Kidney epithelial cell (primary cell): ENCODE results near the gene LCE4A. TPM values are rescaled to one million over a fixed set of nuclear protein-coding genes. Genes with fewer than 3 reads are reported as not detected.

Experiments used
- DNase-seq: peaks from one replicate; pipeline ENCODE4 v3.0.0-alpha.2; 2010; ENCODE audit warnings: low read depth
- H3K27me3 ChIP-seq: 2 replicates; pipeline ENCODE4 v1.6.0; 2011; ENCODE audit warnings: low read length; ENCODE audit not compliant: control insufficient read depth, insufficient read depth
- H3K36me3 ChIP-seq: 2 replicates; pipeline ENCODE4 v1.5.1; 2011; ENCODE audit warnings: low read length; ENCODE audit not compliant: control insufficient read depth, insufficient read depth
- H3K4me3 ChIP-seq: 2 replicates; pipeline ENCODE4 v1.5.1; 2011; ENCODE audit warnings: low read depth, mild to moderate bottlenecking, control low read depth, low read length
- total RNA-seq: library from RNA; depleted of rRNA; stranded (reverse); fragments of >200 nt; gene quantifications from 2 replicates; pipeline ENCODE4 v1.2.3, GENCODE V29; 2015
- TF ChIP-seq, protein P1 (sequence below): IDR thresholded peaks from 2 replicates; pipeline ENCODE4 v1.5.1; 2011; ENCODE audit warnings: mild to moderate bottlenecking, moderate library complexity, low read length, control low read depth, inconsistent platforms; ENCODE audit not compliant: insufficient read depth, poor library complexity, severe bottlenecking

Gene LCE4A
- total RNA-seq, 1 donor from 2014 or later, result not detected

DNA sequence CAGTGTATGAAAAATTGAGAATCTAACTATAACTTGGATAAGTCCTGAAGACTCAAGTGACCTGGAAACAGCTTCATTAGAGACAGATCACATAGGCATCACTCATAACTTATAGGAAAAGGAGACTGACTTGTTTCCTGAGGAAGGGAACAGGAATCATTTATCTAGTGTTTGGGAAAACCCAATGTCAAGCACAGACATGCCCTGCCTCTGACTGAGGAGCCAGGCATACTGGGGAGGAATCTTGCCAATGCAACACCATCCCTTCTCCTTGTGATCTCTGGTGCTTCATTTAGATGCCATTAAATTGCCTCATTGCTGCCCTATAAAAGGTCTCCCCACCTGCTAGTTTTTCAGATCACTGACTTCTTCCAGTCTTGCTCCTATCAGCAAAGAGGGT is 10.3 kb downstream of the LCE4A start:
- H3K36me3 ChIP-seq, result no peaks in the 10 kb centered on the region
- H3K4me3 ChIP-seq, result no peak overlapping the region
- no peak for DNase-seq
- TF ChIP-seq, protein P1, sequence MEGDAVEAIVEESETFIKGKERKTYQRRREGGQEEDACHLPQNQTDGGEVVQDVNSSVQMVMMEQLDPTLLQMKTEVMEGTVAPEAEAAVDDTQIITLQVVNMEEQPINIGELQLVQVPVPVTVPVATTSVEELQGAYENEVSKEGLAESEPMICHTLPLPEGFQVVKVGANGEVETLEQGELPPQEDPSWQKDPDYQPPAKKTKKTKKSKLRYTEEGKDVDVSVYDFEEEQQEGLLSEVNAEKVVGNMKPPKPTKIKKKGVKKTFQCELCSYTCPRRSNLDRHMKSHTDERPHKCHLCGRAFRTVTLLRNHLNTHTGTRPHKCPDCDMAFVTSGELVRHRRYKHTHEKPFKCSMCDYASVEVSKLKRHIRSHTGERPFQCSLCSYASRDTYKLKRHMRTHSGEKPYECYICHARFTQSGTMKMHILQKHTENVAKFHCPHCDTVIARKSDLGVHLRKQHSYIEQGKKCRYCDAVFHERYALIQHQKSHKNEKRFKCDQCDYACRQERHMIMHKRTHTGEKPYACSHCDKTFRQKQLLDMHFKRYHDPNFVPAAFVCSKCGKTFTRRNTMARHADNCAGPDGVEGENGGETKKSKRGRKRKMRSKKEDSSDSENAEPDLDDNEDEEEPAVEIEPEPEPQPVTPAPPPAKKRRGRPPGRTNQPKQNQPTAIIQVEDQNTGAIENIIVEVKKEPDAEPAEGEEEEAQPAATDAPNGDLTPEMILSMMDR, result no peak
- H3K27me3 ChIP-seq, result no peaks in the 10 kb centered on the region

DNA sequence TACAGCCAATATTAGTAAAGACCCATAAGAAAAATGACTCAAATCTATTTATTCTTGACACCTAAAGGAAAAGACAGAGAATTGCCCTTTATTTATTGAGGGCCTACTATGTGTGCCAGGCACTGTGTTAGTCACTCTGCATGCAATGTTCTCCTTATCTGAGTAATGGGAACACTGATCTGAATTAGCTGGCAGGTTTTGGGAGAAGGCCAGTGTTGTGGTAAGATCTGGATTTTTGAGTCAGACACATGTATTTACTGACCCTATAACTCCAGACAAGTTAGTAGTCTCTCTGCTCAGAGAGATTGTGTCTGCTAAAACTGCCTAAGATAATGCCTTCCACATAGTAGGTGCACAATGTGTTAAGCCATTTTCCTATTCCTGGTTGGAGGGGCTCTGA is 17.3 kb downstream of the LCE4A start:
- Histone ChIP-seq H3K4me3 (no peak overlapping the region), H3K36me3 (no peaks in the 10 kb centered on the region), H3K27me3 (no peaks in the 10 kb centered on the region)
- DNase-seq, result no peak
- TF ChIP-seq, protein P1, result no peak

DNA sequence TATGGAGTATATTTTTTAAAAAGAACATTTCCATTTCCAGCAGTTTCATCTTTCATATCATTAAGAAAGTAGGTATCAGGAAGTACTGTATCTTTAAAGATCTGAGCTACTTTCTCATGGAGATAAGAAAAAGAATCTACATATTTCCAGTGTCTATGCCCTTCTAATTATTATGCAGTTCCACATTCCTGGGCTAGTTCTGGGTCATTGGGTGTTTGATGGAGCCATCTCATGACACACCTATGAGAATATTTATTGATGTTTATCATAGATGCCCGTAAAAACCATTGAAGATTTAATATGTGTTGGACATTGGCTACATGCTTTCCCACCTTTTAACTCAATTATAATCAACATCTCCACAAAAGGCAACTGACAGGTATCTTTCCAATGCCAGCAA is 21.0 kb downstream of the LCE4A start:
- TF ChIP-seq, protein P1, result no peak

DNA sequence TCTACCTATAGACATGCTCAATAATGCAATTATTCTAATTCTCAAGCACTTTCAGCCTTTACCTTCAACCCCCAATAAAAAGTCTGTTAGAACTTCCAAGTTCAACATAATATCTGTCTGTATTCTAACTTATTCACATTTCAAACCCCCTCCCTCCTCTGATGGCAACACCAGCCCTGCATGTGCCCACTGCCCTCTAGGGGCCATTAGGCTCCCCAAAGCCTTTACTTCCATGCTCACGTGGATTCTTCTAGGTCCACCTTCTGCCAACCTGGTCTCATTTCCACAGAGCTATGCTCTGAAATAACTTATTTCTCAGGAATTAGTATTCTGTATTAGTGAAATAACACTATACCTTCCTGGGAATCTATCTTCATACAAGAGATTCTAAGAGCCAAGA is 27.7 kb downstream of the LCE4A start:
- no peak overlapping the region for H3K4me3 ChIP-seq
- DNase-seq, result no peak
- TF ChIP-seq, protein P1, result peak; percentile 20

More for the DNA sequence above, 21.0 kb downstream of the LCE4A start:
- Histone ChIP-seq H3K36me3 (no peaks in the 10 kb centered on the region), H3K4me3 (no peak overlapping the region), H3K27me3 (no peaks in the 10 kb centered on the region)
- DNase-seq, result no peak

DNA sequence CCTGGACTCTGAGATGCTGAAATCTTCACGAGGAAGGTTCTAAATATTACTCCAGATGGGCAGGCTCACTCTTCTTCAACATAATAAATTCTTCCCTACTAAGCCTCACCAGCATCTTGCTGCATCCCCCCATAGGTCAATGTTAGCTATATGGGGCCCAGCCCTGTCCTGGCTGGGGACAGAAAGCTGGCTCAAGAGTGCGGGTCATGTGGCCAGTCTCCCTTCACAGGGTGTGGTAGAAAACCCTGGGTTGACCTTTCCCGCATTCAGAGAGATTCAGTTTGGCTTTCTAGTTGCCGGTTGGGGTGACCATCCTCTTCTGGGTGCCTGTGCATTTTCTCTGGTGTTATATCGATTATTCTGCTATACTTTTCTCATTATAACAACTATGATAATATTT is 30.0 kb downstream of the LCE4A start:
- DNase-seq, result no peak
- TF ChIP-seq, protein P1, result no peak
- Histone ChIP-seq H3K27me3 (no peaks in the 10 kb centered on the region), H3K36me3 (no peaks in the 10 kb centered on the region), H3K4me3 (no peak overlapping the region)

More for the DNA sequence above, 27.7 kb downstream of the LCE4A start:
- H3K27me3 ChIP-seq, result no peaks in the 10 kb centered on the region
- no peaks in the 10 kb centered on the region for H3K36me3 ChIP-seq

DNA sequence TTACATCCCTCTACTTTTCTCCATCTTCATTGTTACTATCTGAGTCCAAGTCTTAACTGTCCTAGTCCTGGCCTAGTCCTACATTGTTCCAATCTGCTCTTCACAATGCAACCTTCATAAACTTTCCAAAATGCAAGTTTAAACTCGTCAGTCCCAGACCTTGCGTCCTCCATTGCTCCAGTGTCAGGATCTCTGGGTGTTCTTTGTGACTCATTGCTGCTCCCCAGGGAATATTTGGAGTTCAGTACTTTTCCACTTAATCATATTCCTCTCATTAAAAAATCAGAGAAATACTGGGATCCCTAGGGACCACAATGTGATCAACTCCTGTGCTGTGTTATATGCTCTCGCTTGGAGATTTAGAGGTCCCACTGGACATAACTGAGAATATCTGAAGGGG is 31.9 kb downstream of the LCE4A start:
- no peak for DNase-seq
- TF ChIP-seq, protein P1, result no peak
- Histone ChIP-seq H3K4me3 (no peak overlapping the region), H3K36me3 (no peaks in the 10 kb centered on the region), H3K27me3 (no peaks in the 10 kb centered on the region)
